Heart left ventricle (tissue), 16 donors: Measurements from ENCODE around the gene ATP6V1A. TPM values are rescaled to one million over a fixed set of nuclear protein-coding genes. Genes with fewer than 3 reads are reported as not detected.
"Not testable (repeated sequence)": the region's sequence is repeated elsewhere in the genome, so short reads cannot be mapped to it uniquely, and the experiment has no call there.

Experiments
- ATAC-seq, 4 donors: fragments of 200-7000 bp; cut with Tn5 transposase; one replicate each; pipeline ENCODE4 v1.9.1; 2020 to 2022; ENCODE audit warnings: moderate library complexity in 4 of 4, mild to moderate bottlenecking in 3 of 4, moderate number of reproducible peaks in 1 of 4
- DNase-seq, 5 donors: peaks; one replicate each; pipeline ENCODE4 v3.0.0-alpha.2; 2020
- H3K27ac ChIP-seq, 12 donors: fragments of 200-600 bp; sonication (generic) in 4 of 12; one replicate each; pipeline versions ENCODE4 v1.5.0 to v1.8.0; 2016 to 2022; ENCODE audit warnings: mild to moderate bottlenecking in 2 of 12
- H3K27me3 ChIP-seq, 9 donors: fragments of 200-600 bp; sonication (generic) in 2 of 9; one replicate each; pipeline versions ENCODE4 v1.5.1 to v1.8.0; 2016 to 2022; ENCODE audit warnings: mild to moderate bottlenecking in 3 of 9
- H3K36me3 ChIP-seq, 9 donors: fragments of 200-600 bp; sonication (generic) in 2 of 9; one replicate each; pipeline versions ENCODE4 v1.5.0 to v1.8.0; 2018 to 2022; ENCODE audit warnings: mild to moderate bottlenecking in 2 of 9
- H3K4me1 ChIP-seq, 12 donors: fragments of 200-600 bp; sonication (generic) in 4 of 12; one replicate each; pipeline versions ENCODE4 v1.5.0 to v1.8.0; 2016 to 2022; ENCODE audit warnings: mild to moderate bottlenecking in 3 of 12
- H3K4me3 ChIP-seq, 12 donors: fragments of 200-600 bp; sonication (generic) in 4 of 12; one replicate each; pipeline versions ENCODE4 v1.5.0 to v1.8.0; 2017 to 2022; ENCODE audit warnings: mild to moderate bottlenecking in 9 of 12, moderate library complexity in 4 of 12
- H3K9me3 ChIP-seq, 12 donors: fragments of 200-600 bp; sonication (generic) in 4 of 12; one replicate each; pipeline versions ENCODE4 v1.5.0 to v1.8.0; 2016 to 2022; ENCODE audit warnings: mild to moderate bottlenecking in 1 of 12
- CTCF ChIP-seq, 12 donors: fragments of 200-600 bp; sonication (generic) in 4 of 12; IDR thresholded peaks; one replicate each; pipeline versions ENCODE4 v1.5.0 to v1.8.0; 2018 to 2022; ENCODE audit warnings: antibody characterized with exemption in 12 of 12, mild to moderate bottlenecking in 5 of 12
- POLR2A ChIP-seq, 2 donors: fragments of 450-650 bp; IDR thresholded peaks; one replicate each; pipeline ENCODE4 v1.6.1; 2017; ENCODE audit warnings: antibody characterized with exemption in 2 of 2, mild to moderate bottlenecking in 2 of 2, moderate library complexity in 2 of 2
- WGBS, 4 donors: extraction: QIAGEN DNeasy Blood & Tissue Kit in 2 of 4; methylation state at CpG; one replicate each; pipeline versions ENCODE4 v1.1.5 to v1.1.7; 2013 to 2018; 5-methylcytosine and 5-hydroxymethylcytosine counted together
- intact Hi-C, 10 donors: fragments of 100-400 bp; cut with DNase I; formaldehyde crosslinking; loops; one replicate each; pipeline versions ENCODE4 v1.11.1 to v1.14.2; 2022
- polyA plus RNA-seq, 2 donors: library from polyadenylated mRNA; stranded (reverse); fragments of 200-250 nt; gene quantifications; one replicate each; pipeline ENCODE4 v1.2.3, GENCODE V29; 2013
- total RNA-seq, 9 donors: library from RNA; depleted of rRNA in 2 of 9; stranded (reverse); fragments of >200 nt in 2 of 9; fragmentation: NEBNext Ultra II Directional in 3 of 9; extraction: Animal tissue kit (Norgen Biotek cat#: 25700) in 3 of 9; gene quantifications; one replicate each; pipeline versions ENCODE4 v1.1.0 to v1.2.4, GENCODE V29; 2016 to 2023
- donor health status: ischemic (EF 13 %, LVEDD 7.1; RV severe dilation, severe dysfunction).
- donor health status: healthy with polysubstance abuse.
- donor health status: DM: no; HTN: yes; CAD: no.
- donor health status: DM: no; HTN: no; CAD: no.
- donor health status: ischemic (EF 25% LVEDD 6.9; RV normal size, moderate dysfunction).
- donor health status: ischemic (EF 25% LVEDD 5.7; RV mildly dilated, moderate dysfunction).
- donor health status: healthy.
- donor health status: DM: yes; HTN: yes; CAD: no.
- donor health status: ischemic (EF 35%, LVEDD 5.7; RV mildly dilated, moderate dysfunction).
- donor health status: nonischemic (EF 11% LVEDD 7.7; RV severe dilation, severe dysfunction).
- donor health status: DM: yes; HTN: yes; CAD: no.
- donor health status: PGD.
- donor health status: ischemic (EF 29% LVEDD 5.4; RV normal size, mild dysfunction).
- donor health status: nonischemic (EF 23%, LVEDD 6.1; RV moderate dilation, normal function).

Gene ATP6V1A
- total and polyA plus RNA-seq, 11 donors = 5.9 to 66.8 (median 19.0) TPM

- 51 to 60% (median 56%) methylated on average over 4 of the region's 4 CpGs for WGBS, 4 donors
- H3K27ac ChIP-seq = no peak overlapping the region
- H3K36me3 ChIP-seq = no peaks in the 10 kb centered on the region
- no peaks in the 10 kb centered on the region for H3K9me3 ChIP-seq
- DNase-seq (no peak), ATAC-seq (no peak)
- H3K27me3 ChIP-seq = no peaks in the 10 kb centered on the region
- no peak overlapping the region for H3K4me3 ChIP-seq
- intact Hi-C loops = loop anchor here in 5 of 10 donors (5.0 to 10.0 kb wide), 5 partner anchors 68 to 1970 kb away; partner anchors contain the start of genes CCDC191 (in 3 of the 5) and QTRT2 (in 3 of the 5)
- no peaks in the 10 kb centered on the region for H3K4me1 ChIP-seq
- TF ChIP-seq CTCF (IDR thresholded peaks at IDR 0.05) (peak; percentile 32 to 70 (median 48)), POLR2A (IDR thresholded peaks at IDR 0.05) (no peak)
Observed at GRCh38 chr3:113844622-113845222, 97.9 kb downstream of the ATP6V1A start.

- ATAC-seq (no peak), DNase-seq (no peak)
- Histone ChIP-seq H3K27ac (no peak overlapping the region), H3K27me3 (no peaks in the 10 kb centered on the region), H3K4me1 (no peaks in the 10 kb centered on the region), H3K9me3 (no peaks in the 10 kb centered on the region), H3K36me3 (no peaks in the 10 kb centered on the region), H3K4me3 (no peak overlapping the region)
- TF ChIP-seq POLR2A (IDR thresholded peaks at IDR 0.05) (no peak), CTCF (IDR thresholded peaks at IDR 0.05) (no peak)
- intact Hi-C loops = loop anchor here in 4 of 10 donors (10.0 kb wide), 4 partner anchors 68 to 1968 kb away; partner anchors contain the start of genes CCDC191 (in 3 of the 4) and QTRT2 (in 3 of the 4)
Observed at GRCh38 chr3:113847247-113847646, 100.4 kb downstream of the ATP6V1A start.

- intact Hi-C loops = loop anchor here in 4 of 10 donors (10.0 kb wide), 4 partner anchors 67 to 1967 kb away; partner anchors contain the start of genes CCDC191 (in 3 of the 4) and QTRT2 (in 3 of the 4)
- Histone ChIP-seq H3K4me3 (no peak overlapping the region), H3K4me1 (no peaks in the 10 kb centered on the region), H3K36me3 (no peaks in the 10 kb centered on the region), H3K27me3 (no peaks in the 10 kb centered on the region), H3K27ac (no peak overlapping the region), H3K9me3 (no peaks in the 10 kb centered on the region)
- ATAC-seq (no peak), DNase-seq (no peak)
- TF ChIP-seq POLR2A (IDR thresholded peaks at IDR 0.05) = no peak
- no peak for TF ChIP-seq CTCF (IDR thresholded peaks at IDR 0.05)
- 78 to 83% (median 81%) methylated on average over 2 of the region's 2 CpGs for WGBS, 4 donors
Observed at GRCh38 chr3:113847664-113848461, 101.0 kb downstream of the ATP6V1A start.

DNA sequence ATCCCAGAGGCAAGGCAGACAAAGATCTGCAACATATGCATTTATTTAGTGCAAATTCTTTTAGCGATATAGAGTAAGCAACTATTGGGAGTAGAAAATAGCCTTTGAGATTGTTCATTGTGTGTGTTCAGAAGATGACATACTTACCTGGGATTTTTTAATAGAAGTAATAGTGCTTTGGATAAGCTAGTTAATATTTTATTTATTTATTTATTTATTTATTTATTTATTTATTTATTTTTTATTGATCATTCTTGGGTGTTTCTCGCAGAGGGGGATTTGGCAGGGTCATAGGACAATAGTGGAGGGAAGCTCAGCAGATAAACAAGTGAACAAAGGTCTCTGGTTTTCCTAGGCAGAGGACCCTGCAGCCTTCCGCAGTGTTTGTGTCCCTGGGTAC is 102.2 kb downstream of the ATP6V1A start:
- WGBS, 4 donors = 90 to 97% (median 95%) methylated on average over 3 of the region's 3 CpGs
- not testable (repeated sequence) for H3K27ac ChIP-seq, H3K27me3 ChIP-seq, H3K4me1 ChIP-seq, H3K36me3 ChIP-seq, ATAC-seq, H3K4me3 ChIP-seq, DNase-seq, H3K9me3 ChIP-seq
- intact Hi-C loops = loop anchor here in 4 of 10 donors (10.0 kb wide), 4 partner anchors 66 to 1966 kb away; partner anchors contain the start of genes CCDC191 (in 3 of the 4) and QTRT2 (in 3 of the 4)

GRCh38 chr3:113849841-113850240 is 103.0 kb downstream of the ATP6V1A start:
- 88 to 94% (median 92%) methylated on average over 13 to 20 of the region's 22 CpGs for WGBS, 4 donors

GRCh38 chr3:113850391-113850790 is 103.6 kb downstream of the ATP6V1A start:
- H3K9me3 ChIP-seq, H3K27ac ChIP-seq, DNase-seq, ATAC-seq, intact Hi-C loops, H3K27me3 ChIP-seq, H3K4me3 ChIP-seq, H3K4me1 ChIP-seq, H3K36me3 ChIP-seq: not testable (repeated sequence)
- 84 to 97% (median 88%) methylated on average over 9 of the region's 9 CpGs for WGBS, 4 donors

More at GRCh38 chr3:113849841-113850240, 103.0 kb downstream of the ATP6V1A start:
- DNase-seq, H3K4me3 ChIP-seq, H3K27me3 ChIP-seq, H3K4me1 ChIP-seq, H3K9me3 ChIP-seq, H3K36me3 ChIP-seq, H3K27ac ChIP-seq, ATAC-seq: not testable (repeated sequence)
- intact Hi-C loops = loop anchor here in 4 of 10 donors (10.0 kb wide), 4 partner anchors 65 to 1965 kb away; partner anchors contain the start of genes CCDC191 (in 3 of the 4) and QTRT2 (in 3 of the 4)
